HG02884 (cell line): Measurements from ENCODE around the gene ARL13A.
"Not testable (repeated sequence)": the region's sequence is repeated elsewhere in the genome, so short reads cannot be mapped to it uniquely, and the experiment has no call there.

Experiments
- ATAC-seq: cut with Tn5 transposase; IDR thresholded peaks from one replicate; pipeline ENCODE4 v1.9.1; 2021; ENCODE audit warnings: mild to moderate bottlenecking, moderate library complexity; ENCODE audit not compliant: unreplicated experiment

ARL13A gene

DNA sequence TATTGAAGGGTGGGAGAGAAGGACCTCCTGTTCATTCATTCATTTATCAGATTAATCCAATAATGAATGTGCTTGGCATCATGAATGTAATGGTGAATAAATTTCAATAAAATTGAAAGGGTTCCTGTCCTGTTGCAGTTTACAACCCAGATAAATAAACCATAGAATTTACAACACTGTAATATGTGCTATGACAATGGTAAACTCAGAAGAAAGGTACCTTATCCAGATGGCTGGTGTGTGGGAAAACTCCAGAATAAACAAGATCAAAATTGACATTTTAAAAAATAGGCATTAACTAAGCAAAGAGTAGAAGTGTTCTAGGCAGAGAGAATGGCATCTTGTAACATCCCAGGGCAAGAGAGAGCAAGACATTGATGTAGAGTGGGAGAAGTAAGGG lies 15.3 kb downstream of the ARL13A start:
- no peak for ATAC-seq

DNA sequence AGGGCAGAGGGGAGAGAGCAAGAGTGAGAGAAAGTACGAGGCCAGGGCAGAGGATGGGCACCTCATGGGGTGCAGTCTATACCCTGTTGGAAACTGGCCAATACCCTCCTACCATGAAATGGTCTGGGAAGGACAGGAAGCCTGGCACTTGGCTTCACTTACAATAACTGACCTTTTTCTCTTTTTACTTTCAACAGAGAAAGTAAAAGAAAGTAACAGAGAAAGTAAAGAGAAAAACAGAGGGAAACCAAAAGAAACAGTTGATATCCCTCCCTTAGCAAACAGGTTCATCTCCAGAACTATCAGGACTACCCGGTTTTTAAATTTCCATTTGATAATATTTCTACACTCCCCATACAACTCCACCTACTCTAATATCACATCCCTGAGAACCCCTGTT lies 20.6 kb downstream of the ARL13A start:
- no peak for ATAC-seq

DNA sequence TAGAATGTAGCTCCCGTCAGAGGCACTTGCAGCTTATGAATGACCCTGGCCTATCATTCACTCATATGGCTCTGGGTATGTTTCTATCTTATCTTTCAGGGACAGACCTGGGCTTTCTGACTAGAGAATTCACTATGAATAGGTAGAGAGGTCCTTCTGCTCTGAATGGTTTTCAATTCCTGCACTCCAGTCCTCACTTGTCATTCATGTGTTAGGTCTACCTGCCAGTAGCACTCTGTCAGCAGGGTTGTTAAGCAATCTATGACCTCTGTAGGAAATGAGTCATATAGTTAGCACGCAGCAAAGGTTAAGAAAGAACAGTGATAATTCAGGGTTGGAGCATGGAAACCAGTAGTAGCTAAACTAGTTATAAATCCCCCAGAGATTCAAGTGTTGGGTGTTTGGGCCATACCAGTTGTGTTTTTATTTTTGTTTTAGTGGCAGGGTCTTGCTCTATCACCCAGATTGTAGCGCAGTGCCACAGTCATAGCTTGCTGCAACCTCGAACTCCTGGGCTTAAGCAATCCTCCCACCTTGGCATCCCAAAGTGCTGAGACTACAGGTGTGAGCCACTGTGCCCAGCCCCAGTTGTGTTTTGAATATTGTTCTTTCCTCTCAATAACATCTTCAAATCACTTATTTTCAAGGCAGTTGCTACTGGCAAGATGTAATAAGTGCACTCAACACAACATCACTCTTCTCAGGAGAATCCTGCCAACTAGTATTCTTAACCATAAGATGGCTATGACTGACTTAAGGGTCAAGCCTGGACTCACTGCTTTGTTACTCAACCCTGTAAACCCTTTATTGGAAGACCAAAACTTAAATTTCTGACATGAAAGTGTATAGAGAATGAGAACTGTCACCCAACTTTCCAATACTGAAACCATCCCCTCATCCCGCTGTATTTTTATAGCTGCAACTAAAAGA lies 25.1 kb downstream of the ARL13A start:
- peak; percentile 96 for ATAC-seq

DNA sequence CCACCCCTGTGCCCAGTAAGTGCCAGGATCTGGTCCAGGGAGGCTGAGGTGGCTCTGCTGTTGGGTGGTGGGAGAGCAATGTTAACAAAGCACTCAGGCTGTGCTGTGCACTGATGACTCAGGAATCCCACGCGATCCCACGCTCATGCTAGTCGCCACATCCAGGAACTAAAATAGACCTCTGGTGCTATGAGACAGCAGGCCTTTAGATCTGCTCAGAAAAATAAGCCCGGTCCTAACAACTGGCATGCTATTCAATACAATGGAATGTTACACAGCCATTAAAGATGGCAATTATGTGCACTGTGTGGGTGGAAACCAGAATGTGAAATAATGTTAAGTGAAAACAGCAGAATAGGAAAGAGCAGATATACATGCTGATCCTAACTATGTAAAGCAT lies 26.0 kb downstream of the ARL13A start:
- no peak for ATAC-seq

DNA sequence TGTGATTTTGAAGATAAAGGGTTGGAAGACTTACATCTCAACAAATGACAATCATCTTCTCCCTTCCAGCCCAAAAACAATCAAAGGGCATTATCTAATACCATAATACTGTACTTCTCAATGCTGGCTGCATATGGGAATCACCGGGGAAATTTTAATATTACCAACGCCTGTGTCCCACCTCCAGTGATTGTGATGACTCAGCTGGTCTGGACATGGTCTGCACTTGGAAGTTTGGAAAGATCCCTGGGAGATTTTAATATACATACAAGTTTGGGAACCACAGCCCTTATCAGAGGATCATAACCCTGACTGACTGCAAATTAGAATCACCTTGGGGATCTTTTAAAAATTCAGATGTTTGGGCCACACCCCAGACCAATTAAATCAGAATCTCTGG lies 29.9 kb downstream of the ARL13A start:
- no peak for ATAC-seq

DNA sequence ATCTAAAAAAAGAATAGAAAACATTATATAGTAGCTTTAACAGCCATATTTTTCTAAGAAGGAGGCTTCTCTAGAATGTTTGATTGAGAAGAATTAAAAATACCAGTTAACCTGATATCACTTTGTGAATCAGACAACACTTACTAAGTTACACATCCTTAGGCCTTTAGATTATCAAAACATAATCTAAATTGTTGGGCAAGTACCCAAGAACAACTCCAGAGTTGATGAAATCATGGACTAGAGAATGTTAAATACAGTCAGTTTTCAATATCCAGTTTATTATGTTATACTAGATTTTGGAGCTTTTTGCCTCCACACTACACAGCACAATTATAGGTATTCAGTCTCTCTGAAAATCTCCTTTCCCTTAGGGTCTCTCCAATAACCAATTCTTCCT lies 39.6 kb downstream of the ARL13A start:
- no peak for ATAC-seq

DNA sequence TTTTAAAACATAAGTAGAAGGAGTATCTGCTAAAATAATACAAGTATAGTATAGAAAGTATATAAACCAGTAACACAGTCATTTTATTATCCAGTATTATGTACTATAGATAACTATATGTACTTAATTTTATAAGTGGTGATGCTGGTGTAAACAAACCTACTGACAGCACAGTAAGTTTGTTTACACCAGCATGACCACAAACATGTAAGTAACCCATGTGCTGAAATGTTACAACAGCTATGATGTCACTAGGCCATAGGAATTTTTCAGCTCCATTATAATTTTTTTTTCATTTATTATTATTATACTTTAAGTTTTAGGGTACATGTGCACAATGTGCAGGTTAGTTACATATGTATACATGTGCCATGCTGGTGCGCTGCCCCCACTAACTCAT lies 42.5 kb downstream of the ARL13A start:
- ATAC-seq = not testable (repeated sequence)

DNA sequence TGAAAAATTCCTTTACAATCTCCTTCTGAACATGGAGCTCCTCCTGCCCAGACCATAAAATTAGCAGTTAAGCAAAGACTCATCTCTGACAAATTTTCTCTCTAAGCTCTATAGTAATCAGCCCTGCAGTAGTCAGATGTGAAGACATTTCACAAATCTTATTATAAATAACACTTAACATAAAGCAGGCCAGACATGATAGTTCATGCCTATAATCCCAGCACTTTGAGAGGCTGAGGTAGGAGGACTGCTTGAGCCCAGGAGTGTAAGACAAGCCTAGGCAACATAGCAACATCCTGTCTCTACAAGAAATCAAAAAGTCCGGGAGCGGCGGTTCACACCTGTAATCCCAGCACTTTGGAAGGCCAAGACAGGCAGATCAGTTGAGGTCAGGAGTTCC lies 52.5 kb downstream of the ARL13A start:
- no peak for ATAC-seq

DNA sequence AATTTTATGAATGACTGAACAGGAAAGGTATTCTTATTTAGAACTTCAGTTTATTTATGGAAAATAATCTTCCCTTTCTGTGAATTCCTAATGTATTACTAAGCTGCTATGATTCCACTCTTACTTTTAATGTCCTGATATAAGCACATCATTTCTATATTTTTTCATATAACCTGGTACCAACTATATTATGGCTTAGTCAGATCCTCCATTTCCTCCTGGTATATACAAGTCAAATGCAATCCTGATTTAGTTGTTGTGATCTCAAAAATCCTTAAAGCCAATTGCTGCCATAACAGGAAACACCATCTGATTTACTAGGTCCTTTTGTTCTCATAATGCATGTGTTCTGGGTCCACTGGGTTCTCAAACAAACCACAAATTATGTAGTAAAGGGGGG lies 55.6 kb downstream of the ARL13A start:
- no peak for ATAC-seq

DNA sequence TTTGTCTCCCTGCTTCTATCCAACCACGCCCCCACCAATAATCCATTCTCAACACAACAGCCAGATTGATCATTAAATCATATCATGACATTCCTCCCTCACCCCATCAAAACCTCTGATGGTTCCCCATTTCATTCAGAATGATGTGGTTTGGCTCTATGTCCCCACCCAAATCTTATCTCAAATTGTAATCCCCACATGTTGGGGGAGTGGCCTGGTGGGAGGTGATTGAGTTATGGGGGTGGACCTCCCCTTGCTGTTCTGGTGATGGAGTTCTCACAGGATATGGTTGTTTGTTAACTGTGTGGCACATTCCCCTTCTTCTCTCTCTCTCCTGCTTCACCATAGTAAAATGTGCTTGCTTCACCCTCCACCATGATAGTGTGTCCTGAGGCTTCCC lies 59.1 kb downstream of the ARL13A start:
- ATAC-seq = no peak

DNA sequence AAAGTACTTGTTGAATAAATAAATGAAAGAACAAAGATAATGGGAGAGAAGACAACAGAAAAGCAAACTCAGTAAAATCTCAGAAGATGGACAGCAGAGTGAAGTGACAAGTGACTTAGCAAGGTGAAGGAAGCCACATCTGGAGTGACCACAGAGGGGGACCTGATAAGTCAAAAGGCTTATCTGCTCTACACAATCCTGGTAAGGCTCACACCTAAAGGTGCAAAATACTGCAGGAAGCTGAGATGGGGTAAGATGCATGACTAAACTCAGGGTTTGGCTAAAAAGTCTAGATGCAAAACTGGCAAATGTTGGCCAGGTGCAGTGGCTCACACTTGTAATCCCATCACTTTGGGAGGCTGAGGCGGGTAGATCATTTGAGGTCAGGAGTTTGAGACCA lies 60.2 kb downstream of the ARL13A start:
- ATAC-seq = no peak

DNA sequence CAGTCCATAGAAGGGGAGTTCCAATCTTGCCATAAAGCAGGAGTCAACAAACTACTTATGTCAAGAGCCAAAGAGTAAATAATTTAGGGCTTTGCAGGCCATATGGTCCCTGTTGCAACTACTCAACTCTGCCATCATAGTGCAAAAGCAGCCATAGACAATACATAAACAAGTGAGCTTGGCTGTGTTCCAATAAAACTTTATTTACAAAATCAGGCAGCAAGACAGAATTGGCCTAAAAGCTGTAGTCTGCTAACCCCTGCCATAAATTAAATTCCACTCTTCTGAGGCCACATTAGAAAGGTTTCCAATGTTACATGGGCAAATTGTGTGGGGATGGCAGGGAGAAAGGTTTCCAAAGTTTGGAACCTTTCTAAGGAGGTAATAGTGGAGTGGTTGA lies 67.7 kb downstream of the ARL13A start:
- no peak for ATAC-seq

DNA sequence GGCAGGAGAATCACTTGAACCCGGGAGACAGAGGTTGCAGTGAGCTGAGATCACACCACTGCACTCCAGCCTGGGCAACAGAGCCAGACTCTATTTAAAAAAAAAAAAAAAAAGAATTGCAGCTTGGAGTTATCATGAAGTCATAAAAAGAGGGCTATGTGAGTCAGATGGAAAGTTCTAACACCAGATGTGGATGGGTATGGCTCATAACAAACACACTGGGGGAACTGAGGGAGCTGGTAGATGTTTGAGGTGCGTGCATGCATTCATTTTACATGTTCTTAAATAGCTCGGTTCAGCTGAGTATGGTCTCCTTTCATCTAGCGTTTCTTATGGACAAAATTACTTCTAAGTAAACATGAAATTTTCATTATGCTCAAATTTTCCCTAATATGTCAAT lies 70.7 kb downstream of the ARL13A start:
- ATAC-seq = peak; percentile 78
